Measurements from ENCODE around the gene IL18RAP. TPM values are rescaled to one million over a fixed set of nuclear protein-coding genes. Genes with fewer than 3 reads are reported as not detected.

IL18RAP gene
- total and polyA plus RNA-seq, 9 donors = 0.14 to 0.39 (median 0.27) TPM

DNA sequence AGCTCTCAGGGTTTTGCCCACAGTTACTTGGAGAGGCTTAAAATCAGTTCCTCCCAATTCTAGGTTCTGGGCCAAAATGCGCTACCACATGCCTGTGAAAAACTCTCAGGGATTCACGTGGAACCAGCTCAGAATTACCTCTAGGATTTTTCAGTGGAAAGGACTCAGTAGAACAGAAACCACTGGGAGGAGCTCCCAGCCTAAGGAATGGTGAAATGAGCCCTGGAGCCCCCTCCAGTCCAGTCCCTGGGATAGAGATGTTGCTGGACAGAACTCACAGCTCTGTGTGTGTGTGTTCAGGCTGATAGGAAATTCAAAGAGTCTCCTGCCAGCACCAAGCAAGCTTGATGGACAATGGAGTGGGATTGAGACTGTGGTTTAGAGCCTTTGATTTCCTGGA lies 29.0 kb downstream of the IL18RAP start:
- WGBS (ENCODE audit: insufficient coverage) = 47% methylated on average over 2 of the region's 2 CpGs
- Histone ChIP-seq H3K4me1 (ENCODE audit: control insufficient read depth, insufficient read depth, low read length) (no peaks in the 10 kb centered on the region), H3K9me3 (replicated peaks; ENCODE audit: control insufficient read depth, low read depth, low read length) (no peaks in the 10 kb centered on the region), H3K27ac (ENCODE audit: low read length) (no peak overlapping the region), H3K4me3 (ENCODE audit: low read length) (no peak overlapping the region), H3K27me3 (ENCODE audit: control insufficient read depth, insufficient read depth, low read length) (no peaks in the 10 kb centered on the region), H3K36me3 (ENCODE audit: control insufficient read depth, insufficient read depth, low read length) (no peaks in the 10 kb centered on the region)
- no peak for DNase-seq

DNA sequence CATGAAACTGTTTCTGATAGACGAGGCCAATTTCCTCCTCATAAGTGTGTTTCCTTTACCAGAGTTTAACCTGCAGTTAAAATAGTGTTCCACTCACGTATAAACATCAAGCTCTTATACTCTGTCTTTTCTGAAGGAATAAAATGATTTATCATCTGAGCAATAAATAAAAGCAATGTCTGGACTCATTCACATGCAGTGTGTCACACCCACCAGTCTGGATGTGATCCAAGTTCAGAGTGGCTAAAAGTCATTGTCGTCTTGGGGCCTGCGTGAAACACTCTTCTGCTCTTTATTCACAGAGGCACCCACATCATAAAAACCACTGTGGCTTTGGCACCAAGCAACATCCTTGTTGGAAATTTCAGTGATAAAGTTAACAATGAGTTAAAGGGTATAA lies 30.5 kb downstream of the IL18RAP start:
- no peak overlapping the region for H3K4me3 ChIP-seq (ENCODE audit: low read length)
- no CpG with 5 or more reads among the region's 4 CpGs for WGBS (ENCODE audit: insufficient coverage)
- H3K9me3 ChIP-seq (replicated peaks; ENCODE audit: control insufficient read depth, low read depth, low read length) = no peaks in the 10 kb centered on the region
- no peaks in the 10 kb centered on the region for H3K4me1 ChIP-seq (ENCODE audit: control insufficient read depth, insufficient read depth, low read length)
- no peak overlapping the region for H3K27ac ChIP-seq (ENCODE audit: low read length)
- H3K27me3 ChIP-seq (ENCODE audit: control insufficient read depth, insufficient read depth, low read length) = no peaks in the 10 kb centered on the region
- H3K36me3 ChIP-seq (ENCODE audit: control insufficient read depth, insufficient read depth, low read length) = no peaks in the 10 kb centered on the region
- no peak for DNase-seq

DNA sequence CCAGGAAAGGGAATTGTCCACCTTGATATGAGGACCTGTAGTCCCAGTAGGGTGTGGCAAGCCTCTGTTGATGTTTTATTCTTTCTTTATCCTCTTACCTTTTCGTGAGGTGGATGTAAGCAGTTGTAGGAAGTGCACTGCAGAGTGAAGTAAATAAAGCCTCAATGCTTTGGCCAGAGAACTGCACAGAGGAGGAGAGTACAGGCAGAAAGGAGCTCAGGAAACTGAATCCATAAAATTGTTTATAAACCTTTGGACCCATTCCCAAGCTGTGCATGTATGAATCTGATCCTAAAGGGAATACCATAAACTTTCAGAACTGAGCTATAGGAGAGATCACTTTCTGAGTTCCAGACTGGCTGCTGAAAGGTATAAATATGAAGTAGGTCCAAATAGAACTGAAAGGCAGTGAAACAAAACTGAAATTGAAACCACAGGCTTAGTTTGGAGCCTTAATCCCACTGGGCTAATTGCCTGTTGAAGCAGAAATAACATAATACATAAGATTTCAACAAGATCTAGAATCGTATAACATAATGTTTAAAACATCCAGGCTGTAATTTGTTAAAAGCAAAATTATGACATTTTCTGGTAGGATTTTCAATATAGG lies 32.2 kb downstream of the IL18RAP start:
- Histone ChIP-seq H3K4me3 (ENCODE audit: low read length) (no peak overlapping the region), H3K4me1 (ENCODE audit: control insufficient read depth, insufficient read depth, low read length) (no peaks in the 10 kb centered on the region), H3K9me3 (replicated peaks; ENCODE audit: control insufficient read depth, low read depth, low read length) (no peaks in the 10 kb centered on the region), H3K27me3 (ENCODE audit: control insufficient read depth, insufficient read depth, low read length) (no peaks in the 10 kb centered on the region), H3K27ac (ENCODE audit: low read length) (no peak overlapping the region), H3K36me3 (ENCODE audit: control insufficient read depth, insufficient read depth, low read length) (no peaks in the 10 kb centered on the region)
- no peak for DNase-seq
- no CpG with 5 or more reads among the region's 2 CpGs for WGBS (ENCODE audit: insufficient coverage)

DNA sequence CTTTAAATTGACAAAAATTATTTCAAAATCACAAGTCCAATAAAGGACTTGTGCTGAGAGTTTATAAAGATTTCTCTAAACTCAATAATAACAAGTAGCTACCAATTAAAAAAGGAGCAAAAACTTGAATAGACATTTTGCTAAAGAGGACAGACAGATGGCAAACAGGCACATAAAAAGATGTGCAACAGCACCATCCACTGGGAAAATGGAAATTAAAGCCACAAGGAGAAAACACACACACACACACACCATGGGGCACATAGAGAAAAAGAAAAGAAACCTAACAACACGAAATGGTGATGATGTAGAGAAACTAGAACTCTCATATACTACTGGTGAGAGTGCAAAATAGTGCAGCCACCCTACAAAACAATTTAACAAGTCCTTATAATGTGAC lies 37.5 kb downstream of the IL18RAP start:
- Histone ChIP-seq H3K4me1 (ENCODE audit: control insufficient read depth, insufficient read depth, low read length) (no peaks in the 10 kb centered on the region), H3K9me3 (replicated peaks; ENCODE audit: control insufficient read depth, low read depth, low read length) (no peaks in the 10 kb centered on the region), H3K4me3 (ENCODE audit: low read length) (no peak overlapping the region), H3K27me3 (ENCODE audit: control insufficient read depth, insufficient read depth, low read length) (peaks cover 2% of the 10 kb centered on the region), H3K36me3 (ENCODE audit: control insufficient read depth, insufficient read depth, low read length) (no peaks in the 10 kb centered on the region), H3K27ac (ENCODE audit: low read length) (no peak overlapping the region)
- WGBS (ENCODE audit: insufficient coverage) = no CpG with 5 or more reads among the region's 1 CpG
- DNase-seq = no peak

DNA sequence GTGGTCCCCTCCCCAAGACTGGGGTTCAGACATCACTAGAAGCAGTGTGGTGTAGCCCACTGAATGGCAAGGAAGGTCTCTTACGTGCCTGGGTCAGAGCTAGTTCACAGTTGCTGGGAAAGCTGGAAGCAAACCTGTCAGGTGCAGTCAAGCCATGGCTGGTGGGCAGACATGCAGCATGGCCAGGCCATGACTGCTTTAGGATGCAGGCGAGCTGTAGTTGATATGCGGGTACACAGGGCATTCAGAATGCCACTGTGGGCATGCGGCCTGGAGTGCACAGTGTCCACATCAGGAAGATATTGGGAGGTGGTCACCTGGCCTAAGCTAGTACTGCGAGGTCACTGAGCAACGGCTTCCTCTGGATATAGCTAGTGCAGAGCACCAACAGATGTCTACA lies 38.2 kb downstream of the IL18RAP start:
- no peak for DNase-seq
- Histone ChIP-seq H3K27ac (ENCODE audit: low read length) (no peak overlapping the region), H3K27me3 (ENCODE audit: control insufficient read depth, insufficient read depth, low read length) (peaks cover 2% of the 10 kb centered on the region), H3K9me3 (replicated peaks; ENCODE audit: control insufficient read depth, low read depth, low read length) (no peaks in the 10 kb centered on the region), H3K36me3 (ENCODE audit: control insufficient read depth, insufficient read depth, low read length) (no peaks in the 10 kb centered on the region), H3K4me3 (ENCODE audit: low read length) (no peak overlapping the region), H3K4me1 (ENCODE audit: control insufficient read depth, insufficient read depth, low read length) (no peaks in the 10 kb centered on the region)
- 88% methylated on average over 4 of the region's 6 CpGs for WGBS (ENCODE audit: insufficient coverage)

DNA sequence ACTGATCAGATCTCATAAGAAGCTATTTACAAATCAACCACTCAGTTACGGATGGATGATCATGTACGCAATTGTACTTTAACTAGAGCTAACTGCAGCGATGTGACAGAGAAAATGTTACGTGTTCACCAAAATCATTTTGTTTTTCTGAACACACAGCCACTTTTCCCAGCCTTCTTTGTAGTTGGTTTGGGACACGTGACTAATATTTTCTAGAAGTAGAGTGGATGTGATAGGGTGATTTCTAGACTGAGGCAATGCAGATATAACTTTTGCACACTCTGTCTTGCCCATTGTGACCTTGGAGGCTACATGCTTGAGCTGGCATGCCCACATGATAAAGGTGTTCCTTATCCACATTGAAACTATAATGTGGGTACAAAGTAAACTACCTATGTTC lies 40.2 kb downstream of the IL18RAP start:
- H3K27ac ChIP-seq (ENCODE audit: low read length) = no peak overlapping the region
- no CpG with 5 or more reads among the region's 5 CpGs for WGBS (ENCODE audit: insufficient coverage)
- H3K36me3 ChIP-seq (ENCODE audit: control insufficient read depth, insufficient read depth, low read length) = no peaks in the 10 kb centered on the region
- no peaks in the 10 kb centered on the region for H3K4me1 ChIP-seq (ENCODE audit: control insufficient read depth, insufficient read depth, low read length)
- no peak overlapping the region for H3K4me3 ChIP-seq (ENCODE audit: low read length)
- H3K9me3 ChIP-seq (replicated peaks; ENCODE audit: control insufficient read depth, low read depth, low read length) = no peaks in the 10 kb centered on the region
- H3K27me3 ChIP-seq (ENCODE audit: control insufficient read depth, insufficient read depth, low read length) = peaks cover 2% of the 10 kb centered on the region
- no peak for DNase-seq

DNA sequence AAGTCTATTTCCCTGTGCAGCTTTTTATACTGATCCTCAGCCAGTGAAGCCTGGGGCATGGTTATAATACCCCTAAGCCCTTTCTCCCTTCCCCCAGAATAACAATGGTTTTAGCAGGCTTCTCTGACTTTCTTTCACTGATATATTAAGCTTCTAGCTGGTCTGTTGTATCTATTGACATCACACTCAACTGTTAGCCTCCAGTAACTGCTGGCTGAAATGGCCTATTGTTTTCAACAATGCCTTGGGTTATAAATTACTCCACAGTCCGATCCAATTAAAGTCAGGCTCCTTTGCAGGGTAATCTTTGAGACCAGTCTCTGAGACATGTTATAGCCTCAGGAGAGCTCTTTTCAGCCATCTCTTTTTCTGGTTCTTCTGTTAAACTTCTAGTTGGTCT lies 47.2 kb downstream of the IL18RAP start:
- H3K4me1 ChIP-seq (ENCODE audit: control insufficient read depth, insufficient read depth, low read length) = no peaks in the 10 kb centered on the region
- H3K4me3 ChIP-seq (ENCODE audit: low read length) = no peak overlapping the region
- 60% methylated on average over 1 of the region's 1 CpG for WGBS (ENCODE audit: insufficient coverage)
- H3K27ac ChIP-seq (ENCODE audit: low read length) = no peak overlapping the region
- H3K36me3 ChIP-seq (ENCODE audit: control insufficient read depth, insufficient read depth, low read length) = no peaks in the 10 kb centered on the region
- H3K9me3 ChIP-seq (replicated peaks; ENCODE audit: control insufficient read depth, low read depth, low read length) = no peaks in the 10 kb centered on the region
- no peak for DNase-seq
- H3K27me3 ChIP-seq (ENCODE audit: control insufficient read depth, insufficient read depth, low read length) = no peaks in the 10 kb centered on the region

DNA sequence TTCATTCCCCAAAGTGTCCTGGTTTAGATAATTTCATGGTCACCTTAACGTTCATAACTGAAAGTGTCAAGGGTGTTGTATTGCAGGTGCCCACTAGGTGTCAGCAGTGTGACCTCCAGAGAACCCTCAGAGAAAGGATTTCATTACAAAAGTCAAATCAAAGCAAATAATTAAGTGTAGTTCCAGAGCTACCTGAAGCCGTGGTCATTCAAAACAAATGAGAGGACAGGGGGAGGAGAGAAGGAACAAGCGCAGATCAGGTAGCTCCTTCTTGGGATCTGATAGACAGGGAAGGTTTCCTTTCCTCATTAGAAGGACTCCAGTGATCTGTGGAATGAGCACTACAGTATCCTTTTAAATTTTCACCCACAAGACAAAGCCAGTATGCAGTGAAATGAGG lies 50.1 kb downstream of the IL18RAP start, which contains the start of gene SLC9A4:
Gene SLC9A4 (plus strand): TSS at position 207 of the 400 bp plus-strand sequence. CDS start 534 bp downstream, outside the sequence.
- Histone ChIP-seq H3K4me1 (ENCODE audit: control insufficient read depth, insufficient read depth, low read length) (no peaks in the 10 kb centered on the region), H3K4me3 (ENCODE audit: low read length) (no peak within 1 kb of the TSS), H3K36me3 (ENCODE audit: control insufficient read depth, insufficient read depth, low read length) (no peaks in the 10 kb centered on the region), H3K27ac (ENCODE audit: low read length) (no peak within 1 kb of the TSS), H3K9me3 (replicated peaks; ENCODE audit: control insufficient read depth, low read depth, low read length) (no peaks in the 10 kb centered on the region), H3K27me3 (ENCODE audit: control insufficient read depth, insufficient read depth, low read length) (no peaks in the 10 kb centered on the region)
- DNase-seq = peak; percentile 35
- no CpG with 5 or more reads among the region's 3 CpGs for WGBS (ENCODE audit: insufficient coverage)

DNA sequence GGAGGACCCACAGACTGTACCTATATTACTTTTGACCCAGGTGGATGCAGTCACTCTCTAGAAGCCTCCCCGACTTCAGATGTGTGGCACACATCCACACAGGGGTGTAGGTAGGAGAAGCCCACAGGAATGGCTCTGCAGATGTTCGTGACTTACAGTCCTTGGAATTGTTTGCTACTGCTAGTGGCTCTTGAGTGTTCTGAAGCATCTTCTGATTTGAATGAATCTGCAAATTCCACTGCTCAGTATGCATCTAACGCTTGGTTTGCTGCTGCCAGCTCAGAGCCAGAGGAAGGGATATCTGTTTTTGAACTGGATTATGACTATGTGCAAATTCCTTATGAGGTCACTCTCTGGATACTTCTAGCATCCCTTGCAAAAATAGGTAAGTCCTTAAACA lies 50.7 kb downstream of the IL18RAP start:
- 72% methylated on average over 3 of the region's 3 CpGs for WGBS (ENCODE audit: insufficient coverage)
- Histone ChIP-seq H3K36me3 (ENCODE audit: control insufficient read depth, insufficient read depth, low read length) (no peaks in the 10 kb centered on the region), H3K4me3 (ENCODE audit: low read length) (no peak overlapping the region), H3K27me3 (ENCODE audit: control insufficient read depth, insufficient read depth, low read length) (no peaks in the 10 kb centered on the region), H3K4me1 (ENCODE audit: control insufficient read depth, insufficient read depth, low read length) (no peaks in the 10 kb centered on the region), H3K27ac (ENCODE audit: low read length) (no peak overlapping the region), H3K9me3 (replicated peaks; ENCODE audit: control insufficient read depth, low read depth, low read length) (no peaks in the 10 kb centered on the region)
- no peak for DNase-seq

DNA sequence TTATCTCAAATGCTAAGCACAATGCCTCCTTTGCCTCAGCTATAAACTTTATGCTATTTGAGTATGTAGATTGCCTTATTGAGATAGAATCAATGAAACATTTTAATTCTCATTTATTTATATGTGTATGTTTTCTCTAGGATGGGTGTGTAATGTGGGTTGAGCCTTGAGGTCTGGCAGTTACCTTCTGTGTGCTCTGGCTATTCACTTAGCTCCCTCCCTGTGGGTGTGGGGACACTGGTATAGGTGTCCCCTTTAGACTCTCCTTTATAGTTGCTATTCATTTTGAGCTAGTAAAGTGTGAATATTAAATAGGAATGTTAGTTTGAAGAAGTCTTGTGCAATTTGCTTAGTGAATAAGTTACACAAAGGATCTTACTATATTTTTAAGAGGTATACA lies 51.8 kb downstream of the IL18RAP start:
- H3K36me3 ChIP-seq (ENCODE audit: control insufficient read depth, insufficient read depth, low read length) = no peaks in the 10 kb centered on the region
- no peak overlapping the region for H3K4me3 ChIP-seq (ENCODE audit: low read length)
- no peak for DNase-seq
- H3K9me3 ChIP-seq (replicated peaks; ENCODE audit: control insufficient read depth, low read depth, low read length) = no peaks in the 10 kb centered on the region
- H3K27me3 ChIP-seq (ENCODE audit: control insufficient read depth, insufficient read depth, low read length) = no peaks in the 10 kb centered on the region
- H3K4me1 ChIP-seq (ENCODE audit: control insufficient read depth, insufficient read depth, low read length) = no peaks in the 10 kb centered on the region
- no peak overlapping the region for H3K27ac ChIP-seq (ENCODE audit: low read length)

All from muscle of leg (tissue), 11 donors.